A549 treated with Hydrocortisone at 1 μM for 4 hours (cell line): ENCODE results near the gene ANGPTL2. TPM values are rescaled to one million over a fixed set of nuclear protein-coding genes. Genes with fewer than 3 reads are reported as not detected.

Experiments used
- total RNA-seq: library from RNA; stranded (reverse); fragments of 200-300 nt; extraction: Qiagen RNA extraction; gene quantifications from 5 replicates; pipeline ENCODE4 v1.2.3, GENCODE V29; 2022

ANGPTL2 gene, protein sequence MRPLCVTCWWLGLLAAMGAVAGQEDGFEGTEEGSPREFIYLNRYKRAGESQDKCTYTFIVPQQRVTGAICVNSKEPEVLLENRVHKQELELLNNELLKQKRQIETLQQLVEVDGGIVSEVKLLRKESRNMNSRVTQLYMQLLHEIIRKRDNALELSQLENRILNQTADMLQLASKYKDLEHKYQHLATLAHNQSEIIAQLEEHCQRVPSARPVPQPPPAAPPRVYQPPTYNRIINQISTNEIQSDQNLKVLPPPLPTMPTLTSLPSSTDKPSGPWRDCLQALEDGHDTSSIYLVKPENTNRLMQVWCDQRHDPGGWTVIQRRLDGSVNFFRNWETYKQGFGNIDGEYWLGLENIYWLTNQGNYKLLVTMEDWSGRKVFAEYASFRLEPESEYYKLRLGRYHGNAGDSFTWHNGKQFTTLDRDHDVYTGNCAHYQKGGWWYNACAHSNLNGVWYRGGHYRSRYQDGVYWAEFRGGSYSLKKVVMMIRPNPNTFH
- 0.05 TPM in 1 of 5 replicates, not detected in the others for total RNA-seq

DNA sequence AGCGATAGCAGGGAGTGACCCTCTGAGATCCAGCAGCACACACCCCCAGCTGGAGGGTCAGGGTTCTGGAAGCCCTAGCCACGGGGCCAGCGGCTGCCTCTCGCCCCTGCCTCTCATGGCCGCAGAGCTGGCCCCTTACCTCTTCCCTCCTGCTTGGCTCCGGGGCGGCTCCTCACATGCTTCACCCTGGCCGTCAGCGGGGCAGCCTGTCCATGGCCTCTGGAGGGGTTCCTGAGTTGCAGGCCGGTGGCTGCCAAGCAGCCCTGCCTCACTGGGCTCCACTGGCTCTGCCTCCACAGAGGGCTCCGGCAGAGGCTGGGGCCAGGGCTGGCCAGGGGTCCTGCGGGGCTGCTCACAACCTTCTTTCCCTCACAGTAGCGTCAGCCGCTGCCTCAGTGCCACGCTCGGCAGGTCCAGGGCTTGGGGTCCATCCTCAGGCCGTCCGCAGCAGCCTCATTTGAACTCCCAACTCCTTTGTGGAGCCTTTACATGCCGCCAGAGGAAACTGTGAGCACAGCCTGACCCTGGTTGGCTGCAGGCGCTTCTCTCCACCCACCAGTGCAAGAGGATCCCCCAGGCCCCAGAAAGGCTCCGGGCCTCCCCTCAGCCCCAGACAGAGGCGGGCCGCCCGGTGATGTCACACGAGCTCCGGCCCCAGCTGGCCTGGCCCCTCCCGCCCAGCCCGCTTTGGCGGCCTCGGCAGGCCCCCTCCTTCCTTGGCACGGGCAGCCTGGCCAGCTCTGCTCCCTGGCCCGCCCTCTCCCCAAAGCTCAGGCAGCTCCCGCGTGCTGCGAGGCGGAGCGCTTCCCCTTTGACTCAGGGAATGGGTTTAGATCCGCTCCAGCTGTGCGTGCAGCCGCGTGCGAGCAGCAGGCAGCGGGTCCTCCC lies at the start of gene ANGPTL2:
Gene ANGPTL2, minus strand, starts transcription at position 460 of the 888 bp plus-strand sequence. CDS start 13,904 bp downstream, outside the sequence.

Other genes with a start within 250 kb of the ANGPTL2 start
- 1.4 to 2.5 TPM (median 2.0 TPM) in 5 replicates for gene RALGPS1, start 207.9 kb downstream of the ANGPTL2 start, total RNA-seq
- 2.3 to 4.1 TPM (median 2.5 TPM) in 5 replicates for gene GARNL3, start 142.1 kb upstream of the ANGPTL2 start, total RNA-seq